NCI-H2029 (cell line): ENCODE results near the gene TSFM.
A peak's percentile ranks its signal among the peaks of the same experiment; 100 is the strongest.

Source experiments
- DNase-seq: peaks from one replicate; lab custom pipeline; 2025; lab: John Stamatoyannopoulos, UW

The TSFM gene

DNA sequence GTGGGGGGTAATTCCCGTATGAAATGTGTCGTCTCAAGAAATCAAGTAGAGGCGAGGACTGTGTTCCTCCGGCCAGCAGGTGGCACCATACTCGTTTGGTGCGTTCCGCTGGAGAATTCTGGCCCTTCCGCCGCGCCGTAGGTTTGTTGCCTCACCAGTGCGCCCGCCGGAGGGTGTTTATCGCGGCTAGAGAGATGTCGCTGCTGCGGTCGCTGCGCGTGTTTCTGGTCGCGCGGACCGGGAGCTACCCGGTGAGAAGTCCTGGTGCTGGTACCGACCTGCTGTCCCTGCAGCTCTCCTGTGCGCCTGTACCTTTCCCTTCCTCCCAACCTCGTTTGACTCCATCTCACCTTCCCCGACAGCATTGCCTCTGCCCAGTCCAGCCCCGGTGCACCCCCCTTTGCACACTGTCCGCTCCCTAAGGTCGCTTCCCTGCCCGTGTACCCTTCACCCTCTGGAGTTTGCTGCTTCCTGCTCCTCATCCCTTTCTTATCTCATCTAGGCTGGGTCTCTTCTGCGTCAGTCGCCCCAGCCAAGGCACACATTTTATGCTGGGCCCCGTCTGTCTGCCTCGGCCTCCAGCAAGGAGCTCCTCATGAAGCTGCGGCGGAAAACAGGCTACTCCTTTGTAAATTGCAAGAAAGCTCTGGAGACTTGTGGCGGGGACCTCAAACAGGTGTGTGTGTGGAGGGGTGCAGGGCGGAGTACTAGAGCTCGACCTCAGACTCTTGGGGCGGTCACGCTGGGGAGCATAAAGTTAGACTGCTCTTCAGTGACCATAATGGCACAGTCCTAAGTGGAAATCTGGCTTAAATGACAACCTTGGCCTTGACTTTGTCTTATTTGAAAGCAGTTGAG is at the start of gene TSFM:
TSFM (plus strand) TSS at position 180 of the 858 bp plus-strand sequence; CDS start at position 195, 15 bp downstream.
- peak; percentile 94 for DNase-seq

DNA sequence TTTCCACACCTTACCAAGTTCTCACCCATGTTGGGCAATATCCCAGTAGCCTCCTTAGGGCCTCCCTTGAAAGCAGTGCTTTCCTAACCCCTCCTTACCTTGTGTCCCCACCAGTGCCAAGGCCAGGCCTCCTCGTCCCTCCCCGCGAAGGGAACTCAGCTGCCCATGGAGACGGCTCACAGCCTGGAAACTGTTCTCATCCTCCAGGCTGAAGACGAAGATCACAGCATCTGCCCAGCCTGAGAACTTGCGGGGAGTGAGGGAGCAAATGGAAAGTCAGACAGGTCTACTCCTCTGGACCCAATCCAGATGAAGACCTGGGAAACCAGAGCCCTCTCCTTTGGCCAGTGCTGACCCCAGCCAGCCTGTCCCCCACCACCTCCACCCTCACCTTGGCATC is 48.7 kb upstream of the TSFM start:
- no peak for DNase-seq

DNA sequence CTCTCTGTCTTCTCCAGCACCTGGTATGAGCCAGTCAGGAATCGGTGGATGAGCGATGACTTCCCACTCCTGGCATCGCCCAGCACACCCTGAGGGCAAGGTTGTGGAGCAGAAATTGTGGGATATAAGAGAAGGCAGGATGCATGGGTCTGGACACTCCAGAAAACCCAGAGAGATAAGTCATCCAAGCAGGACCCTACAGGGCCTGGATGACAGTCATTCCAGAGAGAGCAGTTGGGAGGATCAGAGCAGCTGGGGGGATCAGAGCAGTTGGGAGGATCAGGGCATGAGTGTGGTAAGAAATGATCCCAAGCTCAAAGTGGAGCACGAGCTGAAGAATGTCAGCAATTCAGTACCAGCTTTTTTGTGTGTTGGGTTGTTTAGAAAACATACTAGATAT is 48.0 kb upstream of the TSFM start:
- DNase-seq, result no peak

DNA sequence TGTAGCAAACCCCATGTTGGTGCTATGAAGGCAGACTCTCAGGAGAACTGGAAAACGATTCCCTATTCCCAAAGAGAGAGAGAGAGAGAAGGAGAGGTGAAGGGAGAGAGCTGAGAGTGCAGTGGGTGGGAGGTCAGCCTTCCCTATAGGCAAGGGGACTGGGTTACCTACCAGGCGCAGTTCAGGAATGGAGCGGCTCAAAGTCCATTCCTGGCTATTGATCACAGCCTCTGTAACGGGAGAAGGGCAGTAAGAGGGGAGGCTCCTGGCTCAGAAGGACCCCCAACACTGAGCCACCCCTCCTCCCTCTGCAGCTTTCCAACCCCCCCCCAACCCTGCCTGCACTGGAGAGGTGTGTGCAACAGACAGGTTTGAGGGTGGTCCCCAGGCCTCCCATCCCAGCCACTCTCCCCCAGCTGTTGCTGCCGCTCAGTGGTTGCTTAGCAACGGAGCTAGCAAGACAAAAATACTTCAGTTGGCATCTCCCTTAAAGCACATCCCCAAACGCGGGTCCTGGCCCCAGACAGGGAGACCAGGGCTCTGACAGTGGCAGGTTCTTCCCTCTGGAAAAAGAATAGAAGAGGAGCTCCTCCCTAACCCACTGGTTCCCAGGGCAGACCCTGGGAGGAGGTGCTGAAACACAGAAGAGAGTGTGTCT is 47.3 kb upstream of the TSFM start:
- DNase-seq, result no peak

DNA sequence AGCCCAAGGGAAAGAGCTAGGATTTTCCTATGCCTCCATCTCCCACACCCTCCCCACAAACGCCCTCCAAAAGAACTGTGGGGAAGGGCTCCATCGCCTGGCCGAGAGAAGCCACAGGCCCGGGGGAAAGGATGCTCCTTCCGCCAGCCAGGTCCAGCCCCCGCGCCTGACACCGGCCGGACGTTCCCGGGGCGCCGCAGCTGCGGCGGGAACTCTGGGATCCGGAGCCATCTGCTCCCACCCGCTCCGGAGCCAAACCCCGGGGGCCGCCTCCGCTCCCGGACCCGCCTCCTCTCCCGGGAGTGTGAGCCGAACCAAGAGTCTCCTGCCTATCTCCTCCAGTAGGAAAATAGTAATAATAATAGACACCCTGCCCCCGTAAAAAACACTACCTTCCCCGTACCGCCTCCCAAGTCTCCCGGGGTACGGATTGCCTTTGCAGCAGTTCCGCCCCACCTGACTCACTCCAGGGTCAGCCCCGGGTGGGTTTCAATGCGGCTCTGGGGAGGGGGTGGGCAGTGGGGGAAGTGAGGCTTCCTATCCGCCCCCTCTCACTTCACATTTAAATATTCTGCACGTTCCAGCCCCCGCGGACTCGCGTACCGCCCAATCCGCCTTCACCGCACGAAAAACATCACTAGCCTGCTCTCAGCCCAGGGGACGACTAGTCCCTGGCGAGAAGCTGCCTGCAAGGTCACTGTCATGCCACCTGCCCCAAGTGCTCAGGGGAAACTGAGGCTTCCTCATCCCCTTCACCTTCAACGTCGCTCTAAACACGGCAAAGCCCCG is 46.4 kb upstream of the TSFM start:
- DNase-seq, result no peak

DNA sequence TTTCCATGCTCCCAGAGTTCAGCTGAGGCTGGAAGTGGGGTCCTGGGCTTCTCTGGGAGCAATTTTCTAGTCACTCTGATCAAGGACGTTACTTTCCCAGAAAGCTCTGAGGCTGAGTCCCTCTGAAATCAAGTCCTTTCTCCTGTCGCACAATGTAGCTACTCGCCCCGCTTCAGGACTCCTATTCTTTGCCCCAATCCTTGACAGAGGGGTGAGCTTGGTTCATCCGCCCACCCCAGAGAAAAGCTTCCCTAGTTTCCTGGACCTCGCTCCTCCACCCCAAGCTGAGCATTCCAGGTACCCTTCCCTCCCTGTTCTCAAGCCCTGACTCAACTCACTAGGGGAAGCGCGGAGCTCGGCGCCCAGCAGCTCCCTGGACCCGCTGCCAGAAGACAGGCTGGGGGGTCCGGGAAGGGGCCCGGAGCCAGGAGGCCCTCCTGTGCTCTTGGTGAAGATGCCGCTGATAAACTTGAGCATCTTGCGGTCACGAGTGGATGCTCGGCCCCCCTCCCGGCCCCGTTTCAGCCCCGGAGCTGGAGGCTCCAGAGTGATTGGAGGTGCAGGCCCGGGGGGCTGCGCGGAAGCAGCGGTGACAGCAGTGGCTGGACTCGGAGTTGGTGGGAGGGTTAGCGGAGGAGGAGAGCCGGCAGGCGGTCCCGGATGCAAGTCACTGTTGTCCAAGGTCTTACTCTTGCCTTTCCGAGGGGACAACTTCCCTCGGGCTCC is 45.7 kb upstream of the TSFM start:
- no peak for DNase-seq

DNA sequence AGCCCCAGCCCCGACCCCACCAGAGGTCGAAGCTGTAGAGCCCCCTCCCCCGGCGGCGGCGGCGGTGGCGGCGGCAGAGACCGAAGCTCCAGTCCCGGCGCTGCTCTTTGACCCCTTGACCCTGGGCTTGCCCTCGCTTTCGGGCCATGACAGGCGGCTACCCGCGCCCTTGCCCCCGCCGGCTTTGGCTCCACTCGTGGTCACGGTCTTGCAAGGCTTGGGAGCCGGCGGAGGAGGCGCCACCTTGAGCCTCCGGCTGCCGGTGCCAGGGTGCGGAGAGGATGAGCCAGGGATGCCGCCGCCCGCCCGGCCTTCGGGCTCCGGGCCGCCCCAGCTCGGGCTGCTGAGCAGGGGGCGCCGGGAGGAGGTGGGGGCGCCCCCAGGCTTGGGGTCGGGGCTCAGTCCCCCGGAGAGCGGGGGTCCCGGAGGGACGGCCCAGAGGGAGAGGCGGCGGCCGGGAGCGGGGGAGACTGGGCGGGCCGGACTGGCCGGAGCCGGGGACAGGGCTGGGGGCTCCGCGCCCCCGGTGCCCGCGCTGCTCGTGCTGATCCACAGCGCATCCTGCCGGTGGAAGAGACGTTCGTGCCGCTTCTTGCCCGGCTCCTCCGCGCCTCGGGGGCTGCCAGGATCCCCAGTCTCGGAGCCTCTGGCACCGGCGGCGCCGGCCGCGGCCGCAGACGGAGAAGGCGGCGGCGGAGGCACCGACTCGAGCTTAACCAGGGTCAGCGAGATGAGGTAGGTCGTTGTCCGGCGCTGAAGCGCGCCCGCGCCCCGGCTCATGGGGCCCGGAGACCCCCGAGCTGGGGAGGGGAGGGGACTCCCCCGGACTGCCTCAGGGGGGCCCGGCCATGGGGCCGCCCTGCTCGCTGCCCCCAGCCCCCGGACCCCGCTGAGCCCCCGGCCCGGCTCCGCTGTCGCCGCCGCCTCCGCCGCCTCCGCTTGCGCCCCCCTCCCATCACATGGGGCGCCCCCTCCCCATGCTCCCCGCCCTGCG is 44.8 kb upstream of the TSFM start:
- no peak for DNase-seq

DNA sequence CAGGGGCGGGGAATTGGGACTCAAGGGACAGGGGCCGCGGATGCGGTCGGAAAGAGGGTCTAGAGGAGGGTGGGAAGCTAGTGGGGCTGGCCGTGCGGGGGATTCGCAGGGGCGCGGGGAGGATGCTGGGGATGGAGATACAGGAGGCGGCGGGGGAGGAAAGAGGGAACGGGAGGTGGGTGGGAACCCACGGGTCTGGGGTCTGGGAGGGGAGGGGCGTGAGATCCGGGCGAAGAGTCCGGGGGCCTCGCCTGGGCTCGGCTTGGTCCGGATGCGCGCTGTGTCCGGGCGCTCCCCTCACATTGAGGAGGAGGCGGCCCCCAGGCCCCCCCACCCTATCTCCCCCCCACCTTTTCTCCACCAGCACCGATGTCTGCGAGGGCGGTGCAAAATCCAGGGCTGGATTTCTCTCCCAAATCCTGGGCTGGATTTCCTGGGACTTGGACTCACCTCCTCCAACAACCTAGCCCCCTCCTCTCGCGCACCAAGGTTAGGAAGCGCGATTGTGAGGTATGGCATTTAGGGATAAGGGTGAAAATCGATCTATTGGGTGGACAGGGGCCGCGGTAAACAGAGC is 43.8 kb upstream of the TSFM start, which contains the start of gene AGAP2:
AGAP2 (minus strand) TSS at position 82 of the 577 bp plus-strand sequence. CDS start 496 bp downstream, outside the sequence.
- no peak for DNase-seq

DNA sequence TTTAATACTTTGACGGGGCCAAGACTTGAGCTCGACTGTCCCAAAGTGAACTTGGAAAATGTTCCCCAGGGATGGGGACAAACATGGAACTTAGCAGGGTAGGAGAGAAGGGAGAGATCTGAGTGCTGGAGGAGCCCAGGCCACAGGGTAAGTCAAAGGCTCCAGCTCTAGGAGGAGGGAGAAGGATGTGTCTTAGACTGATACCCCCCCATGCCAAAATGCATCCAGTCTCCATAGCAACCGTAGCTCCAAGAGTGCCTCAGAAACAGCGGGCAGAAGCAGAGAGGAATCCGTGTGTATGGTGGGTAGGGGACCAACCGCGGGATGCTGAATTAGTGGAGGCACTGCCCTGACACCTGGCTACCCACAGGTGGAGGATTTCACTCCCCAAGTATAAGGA is 43.2 kb upstream of the TSFM start:
- DNase-seq, result no peak

DNA sequence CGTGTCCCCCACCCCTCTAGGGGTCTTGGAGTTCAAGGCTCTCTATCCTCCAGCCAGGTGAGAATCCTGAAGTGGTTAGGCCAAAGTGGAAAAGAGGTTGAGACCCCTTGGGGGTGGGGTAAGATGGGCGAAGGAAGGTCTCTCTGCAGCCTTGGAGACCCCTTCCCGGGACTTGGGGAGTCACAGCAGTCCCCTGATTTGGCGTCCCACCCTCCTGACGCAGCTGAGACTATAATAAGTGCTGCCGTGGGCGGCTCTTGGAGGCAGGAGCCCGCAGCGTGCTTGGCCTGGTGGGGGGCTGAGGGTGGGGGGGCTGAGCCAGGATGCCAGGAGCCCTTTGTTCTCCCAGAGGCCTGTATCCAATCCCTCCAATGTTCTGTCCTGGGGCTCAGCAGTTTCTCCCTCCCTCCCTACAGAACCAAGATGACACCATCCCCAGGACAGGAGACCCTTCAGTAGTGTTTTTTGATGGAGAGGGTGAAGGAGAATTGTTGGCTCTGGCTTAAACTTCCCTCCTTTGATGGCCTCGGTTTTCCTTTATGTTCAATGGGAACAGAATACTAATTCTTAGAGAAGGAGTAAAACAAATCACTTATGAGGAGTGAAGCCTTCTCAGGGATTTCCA is 42.6 kb upstream of the TSFM start:
- DNase-seq, result no peak

DNA sequence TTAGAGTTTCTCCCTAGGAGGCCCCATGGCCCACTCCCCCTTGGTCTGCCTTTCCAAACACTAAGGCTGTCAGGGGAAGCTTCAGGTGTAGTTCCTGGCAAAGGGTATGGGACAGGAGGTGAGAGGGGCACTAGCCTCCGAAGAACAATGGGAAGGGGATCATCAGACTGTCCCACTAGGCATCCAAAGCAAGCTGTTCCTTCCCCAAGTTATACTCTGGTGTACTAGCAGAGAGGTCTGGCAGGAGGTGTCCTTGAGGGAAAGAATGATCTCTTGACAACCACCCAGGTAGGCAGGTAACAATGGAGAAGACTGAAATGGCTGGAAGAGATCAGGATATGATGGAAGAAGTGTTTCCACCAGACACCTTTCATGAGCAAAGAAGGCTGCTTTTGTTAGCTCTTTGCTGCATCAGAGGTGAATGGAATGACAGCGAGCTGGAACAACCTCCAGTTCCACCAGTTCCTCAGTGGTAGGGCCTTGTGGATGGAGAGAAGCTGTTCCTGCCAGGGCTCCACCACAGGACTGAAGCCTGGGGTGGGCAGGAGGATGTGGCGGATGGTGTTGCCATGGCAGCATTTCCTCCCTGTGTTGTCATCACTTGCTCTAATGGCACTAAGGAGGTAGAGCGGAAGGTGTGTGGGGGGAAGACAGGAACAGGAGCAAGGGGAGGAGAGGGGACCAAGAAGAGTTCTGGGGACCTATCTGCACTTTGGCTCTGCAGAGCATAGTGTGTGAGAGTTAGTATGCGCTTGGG is 41.8 kb upstream of the TSFM start:
- DNase-seq, result no peak

DNA sequence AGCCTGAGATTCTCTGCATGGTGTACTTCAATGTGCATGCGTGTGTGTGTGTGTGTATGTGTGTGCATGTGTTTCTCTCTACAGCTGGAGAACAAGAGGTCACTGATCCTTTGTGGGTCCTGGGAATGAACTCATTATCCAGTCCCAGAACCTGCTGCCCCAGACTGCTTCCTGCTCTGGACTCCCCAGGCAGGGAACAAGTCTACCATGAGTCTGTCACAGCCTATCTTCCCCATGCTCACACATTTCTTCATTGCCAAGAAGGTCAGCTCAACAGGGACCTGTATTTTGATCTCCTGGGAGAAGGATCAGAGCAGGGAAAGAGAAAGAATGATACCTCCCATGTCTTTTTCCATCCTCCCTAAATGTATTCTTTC is 41.2 kb upstream of the TSFM start:
- DNase-seq, result no peak

DNA sequence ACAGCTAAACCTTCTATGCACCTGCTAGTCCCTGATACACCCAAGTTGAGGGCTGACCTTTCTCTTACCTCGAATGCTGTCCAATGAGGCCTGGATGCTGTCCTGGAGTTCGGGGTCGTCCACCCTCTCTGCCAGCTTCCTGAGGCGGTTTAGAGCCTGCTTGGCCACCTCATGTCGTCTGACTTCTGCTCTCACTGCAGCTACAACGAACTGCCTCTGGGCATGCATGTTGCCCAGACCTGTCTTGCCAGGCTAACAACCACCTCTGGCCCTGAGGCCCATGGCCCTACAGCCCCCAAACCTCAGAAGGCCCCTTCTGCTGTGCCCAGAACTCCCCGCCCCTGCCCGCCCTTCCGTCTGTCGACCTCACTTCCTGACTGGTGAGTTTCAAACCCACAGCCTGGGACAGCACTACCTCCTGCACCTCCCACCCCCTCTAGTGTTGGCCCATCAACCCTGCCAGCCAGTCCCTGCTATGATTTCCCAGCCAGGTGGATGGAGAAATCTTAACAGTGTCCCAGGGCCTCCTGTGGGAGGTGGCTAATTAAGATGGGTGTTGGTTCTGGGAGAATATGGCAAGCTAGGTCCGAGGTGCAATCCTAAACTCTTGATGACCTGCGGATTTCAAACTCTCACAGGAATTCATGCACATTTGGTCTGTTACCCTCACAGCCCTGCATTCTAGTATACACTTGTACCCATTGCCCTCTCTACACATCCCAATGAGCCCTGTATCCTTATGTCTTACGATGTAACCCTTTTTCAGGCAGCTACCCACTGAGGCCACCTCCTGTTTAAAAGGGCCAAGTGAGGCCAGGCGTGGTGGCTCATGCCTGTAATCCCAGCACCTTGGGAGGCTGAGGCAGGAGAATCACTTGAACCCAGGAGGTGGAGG is 40.5 kb upstream of the TSFM start:
- no peak for DNase-seq

DNA sequence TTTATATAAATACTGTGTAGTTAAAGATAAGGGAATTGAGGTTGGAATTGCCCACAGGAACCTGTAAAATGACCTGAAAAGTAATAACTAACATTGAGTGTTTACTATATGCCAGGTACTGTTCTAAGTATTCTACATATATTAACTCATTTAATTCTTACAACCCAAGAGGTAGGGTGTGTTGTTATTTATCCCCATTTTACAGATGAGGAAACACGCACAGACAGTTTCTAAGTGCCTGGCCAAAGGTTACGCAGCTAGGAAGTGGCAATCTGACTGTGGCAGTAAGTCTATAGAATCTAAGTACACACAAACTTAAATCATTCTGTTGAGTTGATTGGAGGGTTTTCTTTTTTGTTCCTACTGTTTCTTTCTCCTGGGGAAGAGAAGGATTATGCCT is 38.8 kb upstream of the TSFM start:
- DNase-seq, result no peak

DNA sequence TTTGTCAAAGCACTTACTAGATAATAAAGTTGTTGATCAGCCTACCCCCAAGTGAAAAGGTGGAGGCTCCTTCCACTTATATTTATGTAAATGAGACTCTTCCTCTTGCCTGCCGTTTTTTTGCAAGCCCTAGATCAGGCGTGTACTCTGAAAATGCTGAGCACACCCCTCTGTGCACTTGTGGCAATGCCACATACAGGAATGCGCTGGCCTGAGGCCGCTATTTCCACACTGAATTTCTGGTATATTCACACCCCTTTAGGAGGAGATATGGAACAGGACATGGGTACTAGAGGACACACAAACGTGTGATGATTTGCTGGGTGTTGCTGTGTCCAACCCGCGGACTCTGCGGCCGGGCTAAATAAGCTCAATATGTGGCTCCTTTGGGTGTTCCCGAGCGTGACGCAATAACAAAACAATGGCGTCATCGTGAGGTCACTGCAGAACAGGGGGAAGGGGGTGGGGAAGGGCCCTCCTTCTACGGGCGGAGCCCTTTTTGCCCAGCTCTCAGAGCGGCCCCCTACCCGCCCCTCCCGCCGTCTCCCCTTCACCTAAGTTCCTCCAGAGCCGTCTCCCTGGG is 38.3 kb upstream of the TSFM start:
- peak; percentile 84 for DNase-seq

DNA sequence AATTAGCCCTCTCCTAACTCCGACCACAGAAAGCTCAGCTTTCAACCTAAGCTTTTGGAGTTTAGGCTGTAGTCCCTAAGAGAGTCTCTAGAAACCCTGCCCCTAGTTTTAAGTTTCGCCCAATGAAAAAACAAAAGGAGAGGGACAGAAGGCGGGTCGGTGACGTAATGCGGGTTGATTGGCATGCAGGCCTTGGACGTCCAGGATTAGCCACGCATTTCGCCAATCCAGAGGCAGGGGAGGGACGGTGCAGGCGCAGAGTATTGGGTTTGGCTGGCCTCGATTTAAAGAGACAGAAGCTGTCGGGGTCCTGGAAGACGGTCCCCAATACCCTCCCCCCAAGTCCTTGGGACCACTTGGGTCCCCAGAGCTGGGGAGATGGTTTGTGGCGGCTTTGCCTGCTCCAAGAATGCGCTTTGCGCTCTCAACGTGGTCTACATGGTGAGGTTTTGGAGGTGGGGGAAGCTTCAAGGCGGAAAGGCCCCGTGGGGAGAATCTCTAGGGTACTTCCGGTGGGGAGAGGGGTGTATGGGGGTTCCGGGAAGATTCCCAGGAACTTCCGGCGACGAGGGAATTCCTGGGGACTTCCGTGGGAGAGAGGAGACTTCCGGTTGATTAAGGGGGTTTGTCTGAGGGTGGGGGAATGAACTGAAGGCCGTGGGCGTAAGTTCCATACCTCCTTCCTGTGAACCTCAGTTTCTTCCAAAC is 37.7 kb upstream of the TSFM start, which contains the start of gene TSPAN31:
TSPAN31 (plus strand) TSS at position 263 of the 708 bp plus-strand sequence; CDS start at position 379, 116 bp downstream.
- DNase-seq, result peak; percentile 96

DNA sequence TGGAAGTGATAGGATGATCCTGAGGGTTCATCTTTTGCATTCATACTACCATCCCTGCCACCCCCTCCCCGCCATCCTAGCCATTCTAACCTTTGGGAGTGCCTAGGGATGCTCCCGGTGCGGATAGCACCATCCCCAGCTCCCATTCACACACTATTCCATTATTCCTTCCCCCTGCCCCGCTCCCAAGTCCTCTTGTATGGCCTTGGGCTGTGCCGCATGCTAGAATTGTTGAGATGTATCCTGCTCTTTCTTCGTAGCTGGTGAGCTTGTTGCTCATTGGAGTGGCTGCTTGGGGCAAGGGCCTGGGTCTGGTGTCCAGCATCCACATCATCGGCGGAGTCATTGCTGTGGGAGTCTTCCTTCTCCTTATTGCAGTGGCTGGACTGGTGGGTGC is 37.1 kb upstream of the TSFM start:
- no peak for DNase-seq
